Hindlimb muscle (tissue), 1 donor: ENCODE results near the gene KIAA0753. TPM values are rescaled to one million over a fixed set of nuclear protein-coding genes. Genes with fewer than 3 reads are reported as not detected.
"Not testable (repeated sequence)": the region's sequence is repeated elsewhere in the genome, so short reads cannot be mapped to it uniquely, and the experiment has no call there.

Experiments used
- DNase-seq: peaks from one replicate; pipeline ENCODE4 v3.0.0-alpha.2; 2013
- polyA plus RNA-seq: library from polyadenylated mRNA; unstranded; fragments of 120-200 nt; gene quantifications from one replicate; pipeline ENCODE4 v1.2.1, GENCODE V29; 2013; ENCODE audit not compliant: insufficient read length

Gene KIAA0753
- polyA plus RNA-seq, 1 donor, result 12.9 TPM

- no peak for DNase-seq
Observed at GRCh38 chr17:6668727-6669425, 28.4 kb upstream of the KIAA0753 start.

GRCh38 chr17:6668219-6668618, 27.7 kb upstream of the KIAA0753 start:
- DNase-seq, result no peak

GRCh38 chr17:6667516-6667915, 27.0 kb upstream of the KIAA0753 start:
- DNase-seq, result no peak

- no peak for DNase-seq
Observed at GRCh38 chr17:6666557-6666956, 26.0 kb upstream of the KIAA0753 start.

GRCh38 chr17:6666077-6666521, 25.6 kb upstream of the KIAA0753 start:
- peak; percentile 76 for DNase-seq

GRCh38 chr17:6663200-6663599, 22.7 kb upstream of the KIAA0753 start:
- not testable (repeated sequence) for DNase-seq

GRCh38 chr17:6661464-6661848, 20.9 kb upstream of the KIAA0753 start:
- DNase-seq, result no peak

GRCh38 chr17:6660805-6661463, 20.4 kb upstream of the KIAA0753 start:
- no peak for DNase-seq

GRCh38 chr17:6660101-6660500, 19.6 kb upstream of the KIAA0753 start:
- DNase-seq, result no peak

- DNase-seq, result not testable (repeated sequence)
Observed at GRCh38 chr17:6658411-6658810, 17.9 kb upstream of the KIAA0753 start.

- DNase-seq, result no peak
Observed at GRCh38 chr17:6657633-6658287, 17.2 kb upstream of the KIAA0753 start.

GRCh38 chr17:6656797-6657632, 16.5 kb upstream of the KIAA0753 start:
- DNase-seq, result not testable (repeated sequence)

- not testable (repeated sequence) for DNase-seq
Observed at GRCh38 chr17:6655732-6656361, 15.3 kb upstream of the KIAA0753 start.

- no peak for DNase-seq
Observed at GRCh38 chr17:6654841-6655731, 14.6 kb upstream of the KIAA0753 start.

- peak; percentile 64 for DNase-seq
Observed at GRCh38 chr17:6651919-6652452, 11.5 kb upstream of the KIAA0753 start.

- peak; percentile 93 for DNase-seq
Observed at GRCh38 chr17:6651354-6651918, 10.9 kb upstream of the KIAA0753 start, which contains the start of the genes C17orf100 and MED31. Gene C17orf100 (plus strand): TSS chr17:6651762. CDS start chr17:6651914, 152 bp downstream. Gene MED31 (minus strand): TSS chr17:6651605. CDS start chr17:6651528, 77 bp downstream.

- no peak for DNase-seq
Observed at GRCh38 chr17:6648181-6648580, 7.7 kb upstream of the KIAA0753 start.

- no peak for DNase-seq
Observed at GRCh38 chr17:6643451-6644125, 3.1 kb upstream of the KIAA0753 start.

GRCh38 chr17:6642592-6642991, 2.1 kb upstream of the KIAA0753 start:
- no peak for DNase-seq
